GM12801 (cell line): ENCODE data around the gene MRPL49.

Experiments
- TF ChIP-seq, protein P1 (sequence below): IDR thresholded peaks from one replicate; pipeline ENCODE4 v1.5.1; 2011; ENCODE audit warnings: control low read depth; ENCODE audit not compliant: insufficient read length; ENCODE audit errors: extremely low read depth

MRPL49 gene

DNA sequence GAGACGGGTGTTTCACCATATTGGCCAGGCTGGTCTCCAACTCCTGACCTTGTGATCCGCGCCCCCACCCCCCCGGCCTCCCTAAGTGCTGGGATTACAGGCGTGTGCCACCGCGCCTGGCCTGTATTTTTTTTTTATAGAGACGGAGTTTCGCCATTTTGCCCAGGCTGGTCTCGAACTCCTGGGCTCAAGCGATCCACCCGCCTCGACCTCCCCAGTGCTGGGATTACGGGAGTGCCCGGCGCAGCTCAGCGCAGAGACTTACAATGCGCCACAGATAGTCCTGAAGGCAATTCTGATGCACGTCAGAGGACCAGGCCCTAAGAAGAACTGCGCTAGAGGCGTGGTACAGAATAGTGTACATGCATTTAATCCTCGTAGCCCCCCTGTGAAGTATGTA is 26.7 kb upstream of the MRPL49 start:
- TF ChIP-seq, protein P1, sequence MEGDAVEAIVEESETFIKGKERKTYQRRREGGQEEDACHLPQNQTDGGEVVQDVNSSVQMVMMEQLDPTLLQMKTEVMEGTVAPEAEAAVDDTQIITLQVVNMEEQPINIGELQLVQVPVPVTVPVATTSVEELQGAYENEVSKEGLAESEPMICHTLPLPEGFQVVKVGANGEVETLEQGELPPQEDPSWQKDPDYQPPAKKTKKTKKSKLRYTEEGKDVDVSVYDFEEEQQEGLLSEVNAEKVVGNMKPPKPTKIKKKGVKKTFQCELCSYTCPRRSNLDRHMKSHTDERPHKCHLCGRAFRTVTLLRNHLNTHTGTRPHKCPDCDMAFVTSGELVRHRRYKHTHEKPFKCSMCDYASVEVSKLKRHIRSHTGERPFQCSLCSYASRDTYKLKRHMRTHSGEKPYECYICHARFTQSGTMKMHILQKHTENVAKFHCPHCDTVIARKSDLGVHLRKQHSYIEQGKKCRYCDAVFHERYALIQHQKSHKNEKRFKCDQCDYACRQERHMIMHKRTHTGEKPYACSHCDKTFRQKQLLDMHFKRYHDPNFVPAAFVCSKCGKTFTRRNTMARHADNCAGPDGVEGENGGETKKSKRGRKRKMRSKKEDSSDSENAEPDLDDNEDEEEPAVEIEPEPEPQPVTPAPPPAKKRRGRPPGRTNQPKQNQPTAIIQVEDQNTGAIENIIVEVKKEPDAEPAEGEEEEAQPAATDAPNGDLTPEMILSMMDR = no peak

DNA sequence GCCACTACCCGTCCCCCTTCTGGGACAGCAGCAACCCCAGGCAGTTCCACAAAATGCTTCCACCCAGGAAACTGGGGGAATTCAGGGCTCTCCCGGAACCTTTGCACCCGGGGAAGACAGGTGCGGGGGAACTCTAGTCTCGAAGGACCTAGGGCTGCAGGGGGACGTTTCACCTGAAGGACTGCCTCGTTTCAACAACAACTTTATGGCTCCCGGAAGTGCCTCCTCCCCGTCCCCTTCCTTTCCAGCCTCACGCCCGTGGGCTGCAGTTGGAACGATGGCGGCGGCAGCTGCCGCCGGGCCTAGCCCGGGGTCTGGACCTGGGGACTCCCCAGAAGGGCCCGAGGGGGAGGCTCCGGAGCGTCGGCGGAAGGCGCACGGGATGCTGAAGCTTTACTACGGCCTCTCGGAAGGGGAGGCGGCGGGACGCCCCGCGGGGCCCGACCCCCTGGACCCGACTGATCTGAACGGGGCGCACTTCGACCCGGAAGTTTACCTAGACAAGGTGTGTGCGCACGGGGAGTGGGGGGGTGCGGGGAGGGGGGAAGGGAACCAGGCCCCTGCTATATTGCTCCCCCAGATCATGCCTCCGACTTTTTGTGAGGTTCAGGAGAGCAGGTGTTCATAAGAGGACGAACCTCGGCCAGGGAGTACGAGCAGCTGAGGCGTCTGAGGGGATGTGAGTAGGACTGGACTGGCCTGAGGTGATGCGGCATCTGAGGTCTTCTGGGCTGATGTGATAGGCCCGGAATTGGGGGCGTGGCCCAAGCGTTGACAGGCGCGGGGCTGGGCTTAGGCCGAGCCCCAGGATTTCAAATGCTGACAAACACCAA is 25.9 kb upstream of the MRPL49 start, which contains the start of gene VPS51:
Gene VPS51, plus strand, starts transcription at position 241 of the 833 bp plus-strand sequence. Its CDS starts 37 bp downstream, at position 278.
- TF ChIP-seq, protein P1 = no peak

DNA sequence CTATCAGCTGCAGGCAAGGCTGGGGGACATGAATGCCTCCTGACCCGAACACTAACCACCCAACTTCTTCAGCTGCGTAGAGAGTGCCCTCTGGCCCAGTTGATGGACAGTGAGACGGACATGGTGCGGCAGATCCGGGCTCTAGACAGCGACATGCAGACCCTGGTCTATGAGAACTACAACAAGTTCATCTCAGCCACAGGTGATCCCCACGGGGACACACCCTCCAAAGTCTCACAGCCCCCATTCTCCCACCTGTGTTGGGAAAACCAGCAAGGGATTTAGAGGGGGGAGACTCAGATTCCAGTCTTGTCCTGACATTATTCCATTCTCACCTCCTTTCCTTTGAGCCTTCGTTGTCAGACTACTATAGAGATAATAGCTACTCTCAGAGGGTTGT is 25.2 kb upstream of the MRPL49 start:
- TF ChIP-seq, protein P1 = no peak

DNA sequence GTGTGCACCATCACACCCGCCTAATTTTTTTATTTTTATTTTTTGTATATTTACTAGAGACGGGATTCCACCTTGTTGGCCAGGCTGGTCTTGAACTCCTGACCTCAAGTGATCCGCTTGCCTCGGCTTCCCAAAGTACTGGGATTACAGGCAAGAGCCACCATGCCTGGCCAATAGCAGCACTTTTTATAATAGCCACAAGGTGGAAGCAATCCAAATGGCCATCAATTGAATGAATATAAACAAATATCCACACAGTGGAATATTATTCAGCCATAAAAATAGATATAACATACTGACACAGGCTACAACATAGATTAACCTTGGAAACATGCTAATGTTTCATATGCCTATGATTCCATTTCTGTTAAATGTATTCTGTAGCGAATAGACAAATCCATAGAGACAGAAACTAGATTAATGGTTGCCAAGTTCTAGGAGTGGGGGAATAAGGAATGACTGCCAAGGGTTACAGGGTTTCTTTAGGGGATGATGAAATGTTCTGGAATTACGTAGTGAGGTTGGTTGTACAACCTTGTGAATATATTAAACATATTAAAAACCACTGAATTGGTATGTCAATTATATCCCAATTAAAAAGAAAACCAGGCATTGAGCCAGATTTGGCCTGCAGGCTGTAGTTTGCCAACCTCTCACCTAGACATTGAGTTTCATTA is 21.3 kb upstream of the MRPL49 start:
- TF ChIP-seq, protein P1 = no peak

DNA sequence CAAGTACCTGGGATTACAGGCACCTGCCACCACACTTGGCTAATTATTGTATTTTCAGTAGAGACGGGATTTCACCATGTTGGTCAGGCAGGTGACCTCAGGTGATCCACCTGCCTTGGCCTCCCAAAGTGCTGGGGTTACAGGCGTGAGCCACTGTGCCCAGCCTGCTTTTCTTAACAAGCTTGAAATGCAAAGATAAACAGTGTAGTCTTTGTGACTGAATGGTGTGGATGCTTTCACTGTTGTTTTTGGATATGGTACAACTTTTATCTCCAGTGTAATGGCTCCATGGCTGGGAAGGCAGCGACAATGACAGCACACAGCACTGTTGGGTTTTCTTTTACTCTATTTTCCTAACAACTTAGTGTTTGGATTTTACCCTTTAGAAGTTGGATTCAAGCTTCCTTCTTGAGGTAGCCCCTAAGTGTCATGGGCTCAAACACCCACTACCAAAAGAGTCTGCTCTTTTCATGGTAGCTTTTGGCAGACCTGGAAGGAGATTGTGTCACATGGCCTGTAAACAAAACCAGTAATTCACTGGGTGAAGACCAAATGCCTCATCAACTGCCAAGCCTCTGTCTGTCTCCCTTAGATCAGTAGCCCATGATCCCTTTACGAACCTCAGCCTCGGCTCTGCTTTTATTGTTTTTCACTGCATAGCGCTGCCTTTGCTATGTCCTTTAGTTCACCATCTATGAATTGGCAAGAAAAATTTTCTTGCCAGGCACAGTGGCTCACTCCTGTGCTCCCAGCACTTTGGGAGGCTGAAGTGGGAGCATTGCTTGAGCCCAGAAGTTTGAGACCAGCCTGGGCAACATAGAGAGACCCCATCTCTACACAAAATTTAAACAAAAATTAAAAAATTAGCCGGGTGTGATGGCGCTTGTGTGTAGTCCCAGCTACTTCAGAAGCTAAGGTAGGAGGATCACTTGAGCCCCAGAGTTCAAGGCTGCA is 19.7 kb upstream of the MRPL49 start:
- TF ChIP-seq, protein P1 = no peak

DNA sequence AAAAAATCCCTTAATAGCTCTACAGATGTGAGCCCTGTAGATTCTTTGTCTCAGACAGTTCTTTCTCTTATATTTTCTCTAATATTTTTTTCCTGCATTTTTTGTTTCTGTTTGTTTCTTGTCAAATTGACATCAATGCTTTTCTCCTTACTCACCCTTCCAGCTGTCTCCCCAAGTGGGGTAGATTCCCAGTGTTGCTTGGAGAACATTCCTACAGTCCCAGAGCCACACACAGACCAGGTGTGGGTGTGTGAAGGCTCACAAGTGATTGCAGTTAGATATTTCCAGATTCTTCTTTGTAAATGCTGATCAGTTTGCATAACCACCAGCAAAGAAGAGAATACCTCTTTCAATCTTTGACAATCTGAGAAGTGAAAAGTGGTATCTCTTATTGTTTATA is 18.6 kb upstream of the MRPL49 start:
- TF ChIP-seq, protein P1 = no peak

DNA sequence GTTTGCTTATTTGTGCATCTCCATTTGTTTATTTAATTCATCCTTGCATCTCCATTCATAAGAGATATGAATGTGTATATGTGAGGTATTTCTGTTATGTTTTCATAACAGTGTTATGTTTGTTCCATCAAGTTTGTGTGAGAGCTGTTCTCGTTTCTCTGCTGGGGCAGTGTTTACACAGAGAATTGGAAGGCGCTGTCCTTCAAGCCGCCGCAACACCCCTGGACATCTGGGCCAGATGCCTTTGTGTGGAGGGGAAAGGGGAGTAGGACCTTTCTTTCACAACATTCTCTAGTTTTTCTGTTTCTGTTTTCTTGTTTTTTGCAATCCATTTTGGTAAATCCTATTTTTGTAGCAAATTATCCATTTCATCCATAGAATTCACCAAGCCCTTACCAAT is 17.5 kb upstream of the MRPL49 start:
- TF ChIP-seq, protein P1 = no peak
